GM21381 (cell line): ENCODE data around the gene CLNK.
A peak's percentile ranks its signal among the peaks of the same experiment; 100 is the strongest.

Source experiments
- ATAC-seq: cut with Tn5 transposase; IDR thresholded peaks from one replicate; pipeline ENCODE4 v1.9.1; 2021; ENCODE audit warnings: mild to moderate bottlenecking, moderate library complexity; ENCODE audit not compliant: unreplicated experiment

The CLNK gene

GRCh38 chr4:10684631-10685030 lies at the start of gene CLNK:
Gene CLNK (minus strand): TSS chr4:10684768. CDS start chr4:10667869, 16,899 bp downstream.
- ATAC-seq = peak; percentile 83

GRCh38 chr4:10733481-10734062 lies 49.0 kb upstream of the CLNK start:
- ATAC-seq = no peak

GRCh38 chr4:10732914-10733415 lies 48.4 kb upstream of the CLNK start:
- no peak for ATAC-seq

GRCh38 chr4:10732235-10732913 lies 47.8 kb upstream of the CLNK start:
- ATAC-seq = no peak

GRCh38 chr4:10731690-10732089 lies 47.1 kb upstream of the CLNK start:
- no peak for ATAC-seq

- ATAC-seq = no peak
These were observed 46.6 kb upstream of the CLNK start for GRCh38 chr4:10731162-10731561.

- peak; percentile 63 for ATAC-seq
These were observed 46.0 kb upstream of the CLNK start for GRCh38 chr4:10730590-10730989.

GRCh38 chr4:10730019-10730418 lies 45.5 kb upstream of the CLNK start:
- peak; percentile 50 for ATAC-seq

- no peak for ATAC-seq
These were observed 44.8 kb upstream of the CLNK start for GRCh38 chr4:10729366-10729765.

- ATAC-seq = no peak
These were observed 43.4 kb upstream of the CLNK start for GRCh38 chr4:10728016-10728415.

- ATAC-seq = no peak
These were observed 42.7 kb upstream of the CLNK start for GRCh38 chr4:10727140-10727880.

- peak; percentile 92 for ATAC-seq
These were observed 38.4 kb upstream of the CLNK start for GRCh38 chr4:10722957-10723356.

GRCh38 chr4:10721616-10722015 lies 37.0 kb upstream of the CLNK start:
- ATAC-seq = no peak

- no peak for ATAC-seq
These were observed 31.6 kb upstream of the CLNK start for GRCh38 chr4:10716163-10716562.

GRCh38 chr4:10715696-10716095 lies 31.1 kb upstream of the CLNK start:
- ATAC-seq = no peak

GRCh38 chr4:10715135-10715534 lies 30.6 kb upstream of the CLNK start:
- ATAC-seq = no peak

- ATAC-seq = no peak
These were observed 29.0 kb upstream of the CLNK start for GRCh38 chr4:10713591-10713990.

GRCh38 chr4:10706236-10706635 lies 21.7 kb upstream of the CLNK start:
- ATAC-seq = no peak

- ATAC-seq = no peak
These were observed 19.9 kb upstream of the CLNK start for GRCh38 chr4:10704430-10704810.

GRCh38 chr4:10703766-10704429 lies 19.3 kb upstream of the CLNK start:
- ATAC-seq = no peak

- no peak for ATAC-seq
These were observed 18.6 kb upstream of the CLNK start for GRCh38 chr4:10703156-10703555.
